Measurements from ENCODE around the gene GPATCH8.
"Not testable (repeated sequence)": the region's sequence is repeated elsewhere in the genome, so short reads cannot be mapped to it uniquely, and the experiment has no call there.

GPATCH8 gene

DNA sequence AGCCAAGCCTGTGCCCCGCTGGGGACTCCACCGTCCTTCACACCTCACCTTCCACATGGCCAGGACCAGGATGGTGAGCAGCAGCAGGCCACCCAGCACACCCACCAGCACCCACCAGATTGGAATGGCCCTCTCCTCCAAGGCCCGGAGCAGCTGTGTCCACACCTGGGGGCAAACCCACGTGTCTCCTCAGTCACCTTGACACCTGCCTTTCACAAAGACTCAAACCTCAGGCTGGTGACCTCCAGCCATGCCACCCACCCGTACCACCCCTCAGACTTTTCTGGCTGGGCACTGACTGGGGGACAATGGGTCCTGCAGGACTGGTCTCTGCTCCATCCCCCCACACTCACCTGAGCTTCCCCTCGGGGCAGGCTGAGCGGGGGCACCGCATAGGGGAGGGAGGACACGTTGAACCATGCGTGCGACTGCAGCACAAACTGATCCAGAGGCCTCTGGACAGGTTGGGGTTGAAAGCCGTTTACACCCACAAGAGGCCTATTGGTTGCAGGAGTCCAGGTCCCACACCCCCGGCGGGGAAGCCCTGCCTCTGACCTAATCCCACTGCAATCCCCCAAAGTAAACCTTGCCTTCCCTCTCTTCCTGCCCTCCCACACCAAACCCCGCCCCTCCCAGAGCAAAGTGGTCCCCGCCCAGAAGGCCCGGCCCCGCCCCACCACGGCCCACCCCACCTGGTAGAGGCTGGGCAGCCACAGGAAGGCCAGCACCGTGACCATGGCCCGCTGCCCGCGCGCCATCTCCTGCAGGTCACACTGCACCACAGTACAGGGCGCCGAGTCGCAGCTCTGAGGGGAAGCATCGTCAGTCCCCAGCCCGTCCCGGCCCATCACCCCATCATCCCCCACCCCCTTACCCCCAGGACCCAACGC is 128.7 kb downstream of the GPATCH8 start:
- DNase-seq, result no peak

DNA sequence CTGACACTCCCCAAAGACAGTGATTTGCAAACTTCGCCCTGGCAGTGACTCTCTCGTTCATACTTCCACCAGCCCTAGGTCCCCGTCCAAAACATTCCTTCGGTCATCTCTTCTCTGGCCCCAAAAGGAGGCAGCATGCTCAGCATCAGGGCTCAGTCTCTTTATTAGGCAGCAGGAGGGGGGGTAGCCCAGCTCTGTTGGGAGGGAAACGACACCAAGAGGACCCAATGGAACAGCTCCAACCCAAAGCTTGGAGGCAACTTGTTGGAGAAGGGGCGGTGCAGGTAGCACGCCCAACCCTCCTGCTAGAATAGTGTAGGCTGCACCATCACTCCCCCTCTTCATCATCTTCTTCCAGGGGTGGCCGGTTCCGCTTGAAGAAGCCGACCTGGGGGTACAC is 131.2 kb downstream of the GPATCH8 start:
- DNase-seq, result no peak

DNA sequence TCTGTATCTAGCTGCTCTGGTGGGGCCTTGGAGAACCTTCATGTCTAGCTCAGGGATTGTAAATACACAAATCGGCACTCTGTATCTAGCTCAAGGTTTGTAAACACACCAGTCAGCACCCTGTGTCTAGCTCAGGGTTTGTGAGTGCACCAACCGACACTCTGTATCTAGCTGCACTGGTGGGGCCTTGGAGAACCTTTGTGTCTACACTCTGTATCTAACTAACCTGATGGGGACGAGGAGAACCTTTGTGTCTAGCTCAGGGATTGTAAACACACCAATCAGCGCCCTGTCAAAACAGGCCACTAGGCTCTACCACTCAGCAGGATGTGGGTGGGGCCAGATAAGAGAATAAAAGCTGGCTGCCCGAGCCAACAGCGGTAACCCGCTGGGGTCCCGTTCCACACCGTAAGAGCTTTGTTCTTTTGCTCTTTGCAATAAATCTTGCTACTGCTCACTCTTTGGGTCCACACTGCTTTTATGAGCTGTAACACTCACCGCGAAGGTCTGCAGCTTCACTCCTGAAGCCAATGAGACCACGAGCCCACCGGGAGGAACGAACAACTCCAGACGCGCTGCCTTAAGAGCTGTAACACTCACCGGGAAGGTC is 133.7 kb downstream of the GPATCH8 start:
- DNase-seq, result not testable (repeated sequence)

DNA sequence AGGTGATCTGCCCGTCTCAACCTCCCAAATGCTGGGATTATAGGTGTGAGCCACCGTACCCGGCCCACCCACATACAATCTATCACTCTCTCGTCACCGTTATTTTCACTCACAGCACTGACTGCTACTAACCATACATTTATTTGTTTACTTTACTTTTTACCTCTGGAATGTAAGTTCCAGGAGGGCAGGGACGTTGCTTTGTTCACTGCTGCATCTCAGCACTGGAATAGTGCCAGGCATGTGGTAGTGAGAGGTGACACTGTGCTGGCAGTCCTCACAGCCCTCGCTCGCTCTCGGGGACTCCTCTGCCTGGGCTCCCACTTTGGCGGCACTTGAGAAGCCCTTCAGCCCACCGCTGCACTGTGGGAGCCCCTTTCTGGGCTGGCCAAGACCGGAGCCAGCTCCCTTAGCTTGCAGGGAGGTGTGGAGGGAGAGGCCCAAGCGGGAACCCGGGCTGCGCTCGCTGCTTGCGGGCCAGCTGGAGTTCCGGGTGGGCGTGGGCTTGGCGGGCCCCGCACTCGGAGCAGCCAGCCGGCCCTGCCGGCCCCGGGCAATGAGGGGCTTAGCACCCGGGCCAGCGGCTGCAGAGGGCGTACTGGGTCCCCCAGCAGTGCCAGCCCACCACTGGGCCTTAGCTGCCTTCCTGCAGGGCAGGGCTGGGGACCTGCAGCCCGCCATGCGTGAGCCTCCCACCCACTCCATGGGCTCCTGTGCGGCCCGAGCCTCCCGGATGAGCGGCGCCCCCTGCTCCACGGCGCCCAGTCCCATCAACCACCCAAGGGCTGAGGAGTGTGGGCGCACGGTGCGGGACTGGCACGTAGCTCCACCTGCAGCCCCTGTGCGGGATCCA is 134.6 kb downstream of the GPATCH8 start:
- DNase-seq, result not testable (repeated sequence)

DNA sequence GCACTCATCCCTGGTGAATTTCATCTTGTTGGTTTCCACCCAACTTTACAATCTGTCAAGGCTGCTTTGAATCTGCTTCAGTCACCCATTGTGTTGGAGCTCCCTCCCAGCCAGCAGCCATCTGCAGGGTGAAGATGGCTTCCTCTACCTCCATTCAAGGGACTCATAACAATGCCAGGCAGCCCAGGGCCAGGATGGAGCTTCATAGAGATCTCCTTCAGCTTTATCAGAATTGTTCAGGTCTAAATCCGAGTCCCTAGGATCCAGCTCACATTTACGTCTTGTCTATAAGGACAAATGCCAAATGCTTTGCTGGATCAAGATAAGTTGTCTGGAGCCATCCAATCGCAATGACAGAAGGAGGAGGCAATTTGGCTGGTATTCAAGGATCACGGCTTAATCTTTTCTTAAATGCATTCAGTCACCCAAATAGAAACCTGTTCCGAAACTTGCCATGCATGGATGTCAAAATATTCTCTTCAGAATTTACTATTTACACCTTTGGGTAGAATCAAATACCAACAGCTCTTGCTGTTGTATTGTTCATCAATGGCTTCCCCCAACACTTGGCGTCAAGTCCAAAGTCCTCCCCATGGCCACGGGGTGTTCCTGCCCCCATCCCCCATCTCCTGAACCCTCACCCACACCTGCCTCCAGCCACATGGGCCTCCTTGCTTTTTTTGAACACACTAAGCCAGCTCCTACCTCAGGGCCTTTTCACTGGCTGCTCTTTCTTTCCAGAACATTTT is 135.8 kb downstream of the GPATCH8 start:
- no peak for DNase-seq

DNA sequence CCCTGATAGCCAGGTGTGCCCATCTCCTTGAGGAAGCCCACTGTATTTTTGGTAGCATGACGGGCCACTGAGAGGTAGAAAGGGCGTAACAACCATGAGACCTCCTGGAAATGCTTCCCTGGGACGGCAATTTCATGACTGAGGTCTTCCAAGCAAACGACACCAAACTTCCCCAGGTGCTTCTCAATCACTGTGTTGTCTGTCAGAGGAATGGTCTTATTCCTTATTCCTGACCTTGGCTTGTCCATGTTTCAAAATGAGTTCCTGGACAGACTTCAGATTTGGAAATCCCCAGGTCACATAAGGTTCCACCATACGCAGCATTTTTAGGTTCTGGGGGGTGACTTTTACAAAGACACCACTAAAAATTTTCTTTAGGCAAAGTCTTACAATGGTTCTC is 138.2 kb downstream of the GPATCH8 start:
- not testable (repeated sequence) for DNase-seq

DNA sequence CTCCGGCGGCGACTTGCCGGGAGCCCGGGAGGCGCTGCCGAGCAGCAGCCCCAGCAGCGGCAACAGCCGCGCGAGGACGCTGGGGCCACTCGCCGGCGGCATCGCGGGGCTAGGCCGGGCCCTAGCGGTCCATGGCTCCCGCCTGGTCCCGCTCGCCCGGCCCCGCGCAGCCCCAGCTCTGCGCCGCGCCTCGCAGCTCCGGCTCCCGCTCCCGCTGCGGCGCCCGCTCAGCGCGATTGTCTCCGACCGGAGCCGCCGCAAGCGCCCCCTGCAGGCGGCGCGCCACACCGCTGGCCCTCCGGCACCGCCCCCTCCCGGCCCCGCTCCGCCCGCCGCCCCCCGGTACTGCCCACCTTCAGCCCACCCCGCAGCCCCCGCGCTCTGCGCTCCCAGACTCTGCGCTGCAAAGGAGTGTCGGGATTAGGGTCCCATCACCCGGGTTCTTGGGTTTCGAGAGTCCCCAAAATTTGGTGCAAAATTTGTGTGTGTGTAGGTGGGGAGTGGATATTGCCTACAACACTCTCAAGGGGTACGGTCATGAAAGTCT is 139.5 kb downstream of the GPATCH8 start, which contains the start of gene FAM171A2:
Gene FAM171A2 (minus strand): TSS at position 241 of the 547 bp plus-strand sequence. CDS start 139 bp downstream, at position 102.
- no peak for DNase-seq

DNA sequence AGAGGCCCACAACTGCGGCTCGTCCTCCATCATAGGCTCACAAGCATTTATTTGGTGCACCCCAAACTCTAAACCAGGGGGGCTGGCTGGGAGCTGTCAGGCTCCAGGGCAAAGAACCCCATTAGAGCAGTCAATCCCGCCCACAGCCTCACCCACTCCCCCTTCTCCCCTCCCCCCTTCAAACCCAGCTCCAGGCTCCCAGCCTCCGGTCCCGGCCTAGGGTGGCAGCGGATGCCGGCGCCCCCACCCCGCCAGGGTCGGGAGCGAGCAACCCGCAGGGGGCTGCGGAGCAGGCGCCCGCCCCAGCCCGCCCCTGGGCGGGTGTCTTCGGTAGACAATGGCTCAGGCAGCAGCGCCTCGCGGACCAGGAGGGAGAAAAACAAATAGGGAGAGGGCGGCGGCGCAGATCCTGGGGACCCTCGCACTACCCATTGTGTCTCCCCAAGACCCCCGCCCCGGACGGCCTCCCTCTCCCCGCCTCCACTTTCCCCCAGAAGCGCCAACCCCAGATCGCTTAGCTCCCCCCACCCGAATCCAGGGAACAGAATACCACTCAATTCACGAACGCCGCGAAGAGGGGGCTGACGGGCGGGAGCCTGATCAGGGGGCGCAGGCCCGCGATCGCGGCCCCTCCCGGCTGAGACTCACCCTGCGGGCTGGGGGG is 140.1 kb downstream of the GPATCH8 start:
- no peak for DNase-seq

DNA sequence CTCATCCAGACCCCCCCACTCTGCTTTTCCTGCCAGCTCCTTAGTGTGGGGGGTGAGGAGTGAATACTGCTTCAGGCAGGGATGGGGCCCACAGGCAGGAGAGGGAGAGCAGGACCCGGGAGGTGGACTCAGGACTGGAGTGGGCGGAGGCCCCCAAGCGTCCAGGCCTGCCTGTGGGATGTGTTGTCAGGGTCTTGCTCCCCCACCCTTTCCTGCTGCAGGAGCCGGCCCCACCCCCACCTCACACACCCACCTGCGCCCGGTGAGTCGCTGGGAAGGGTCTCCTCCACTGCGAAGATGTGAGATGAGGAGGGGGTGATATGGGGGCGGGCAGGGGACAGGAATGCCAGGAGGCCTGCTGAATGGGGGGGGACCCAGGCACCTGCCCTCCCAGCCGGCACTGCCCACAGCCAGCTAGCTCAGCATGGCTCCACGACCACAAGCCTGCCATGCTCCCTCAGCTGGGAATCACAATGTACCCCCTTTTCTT is 140.7 kb downstream of the GPATCH8 start:
- no peak for DNase-seq

DNA sequence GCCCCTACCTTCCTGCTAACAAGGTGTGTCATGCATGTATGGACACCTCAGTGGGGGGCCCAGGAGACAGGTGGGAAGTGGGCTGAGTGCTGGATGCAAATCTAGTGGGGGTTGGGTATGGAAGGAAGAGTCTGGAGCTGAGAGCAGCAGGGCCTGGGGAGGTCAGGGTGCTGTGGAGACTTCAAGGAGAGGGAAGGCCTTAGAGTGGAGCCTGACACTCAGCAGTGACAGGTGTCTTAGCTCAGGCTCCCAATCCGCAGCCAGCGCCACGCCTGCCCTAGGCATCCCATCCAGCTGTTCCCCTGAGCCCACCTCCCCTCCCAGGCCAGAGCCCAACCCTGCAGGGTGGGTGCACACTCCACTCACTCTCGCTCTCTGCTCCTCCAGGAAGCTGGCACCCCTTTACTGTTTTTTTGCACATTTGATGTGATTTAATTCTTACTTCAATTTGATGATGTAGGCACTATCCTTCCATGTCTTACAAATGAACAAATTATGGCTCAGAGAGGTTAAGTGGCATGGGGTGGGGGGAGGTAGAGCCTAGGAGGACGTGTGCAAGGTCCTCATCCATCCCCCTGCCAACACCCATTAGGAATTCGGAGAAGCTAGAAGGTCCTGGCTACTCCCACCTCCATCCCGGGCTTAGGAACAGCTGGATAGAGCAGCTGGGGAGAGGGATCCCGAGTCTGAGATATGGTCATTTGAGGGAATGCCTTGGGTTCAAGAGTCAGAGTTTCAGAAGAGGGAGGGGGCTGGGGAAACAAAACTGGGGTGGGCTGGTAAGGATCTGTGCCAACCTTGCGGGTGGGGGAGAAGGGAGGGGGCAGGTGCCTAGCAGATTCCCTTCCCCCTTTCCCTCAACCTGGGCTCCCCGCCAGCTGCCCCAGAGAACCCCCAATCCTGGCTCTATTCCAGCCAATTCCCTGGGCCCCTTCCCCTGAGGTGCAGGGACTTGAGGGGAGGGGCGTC is 141.6 kb downstream of the GPATCH8 start:
- DNase-seq, result no peak

DNA sequence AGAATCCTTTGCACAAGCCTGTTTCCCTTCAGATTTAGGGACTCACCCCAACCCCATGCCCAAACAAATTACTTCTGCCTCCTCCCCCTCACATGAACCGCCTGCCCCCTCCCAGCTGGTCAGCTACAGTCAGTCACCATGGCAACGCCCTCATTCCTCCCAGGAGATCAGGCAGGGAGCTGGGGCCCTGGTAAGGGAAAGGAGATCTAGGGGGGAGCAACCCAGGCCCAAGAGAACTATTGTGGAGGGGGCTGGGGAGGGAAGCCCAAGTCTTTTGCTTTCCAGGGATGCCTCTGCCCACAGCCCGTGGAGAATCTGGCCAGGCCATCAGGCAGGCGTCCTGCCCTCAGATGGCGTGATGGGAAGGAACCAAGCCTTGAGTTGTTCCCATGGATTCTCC is 142.4 kb downstream of the GPATCH8 start:
- DNase-seq, result no peak

DNA sequence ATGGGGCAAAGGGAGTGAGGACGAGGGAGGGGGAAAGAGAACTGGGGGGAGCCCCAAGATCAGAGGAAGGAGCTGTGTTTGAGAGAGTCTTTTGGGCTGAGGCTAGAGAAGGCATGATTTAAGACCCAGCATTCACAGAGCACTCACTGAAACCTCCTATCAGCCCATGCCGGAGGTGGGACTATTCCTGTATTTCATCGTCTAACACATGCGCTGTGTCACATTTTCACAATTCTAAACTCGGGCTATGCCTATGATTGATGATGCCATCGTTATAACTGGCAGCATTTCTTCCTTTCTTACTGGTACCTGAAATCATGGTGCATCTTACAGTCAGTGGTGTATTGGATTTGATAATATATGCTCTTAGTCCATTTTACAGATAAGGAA is 143.1 kb downstream of the GPATCH8 start:
- no peak for DNase-seq

DNA sequence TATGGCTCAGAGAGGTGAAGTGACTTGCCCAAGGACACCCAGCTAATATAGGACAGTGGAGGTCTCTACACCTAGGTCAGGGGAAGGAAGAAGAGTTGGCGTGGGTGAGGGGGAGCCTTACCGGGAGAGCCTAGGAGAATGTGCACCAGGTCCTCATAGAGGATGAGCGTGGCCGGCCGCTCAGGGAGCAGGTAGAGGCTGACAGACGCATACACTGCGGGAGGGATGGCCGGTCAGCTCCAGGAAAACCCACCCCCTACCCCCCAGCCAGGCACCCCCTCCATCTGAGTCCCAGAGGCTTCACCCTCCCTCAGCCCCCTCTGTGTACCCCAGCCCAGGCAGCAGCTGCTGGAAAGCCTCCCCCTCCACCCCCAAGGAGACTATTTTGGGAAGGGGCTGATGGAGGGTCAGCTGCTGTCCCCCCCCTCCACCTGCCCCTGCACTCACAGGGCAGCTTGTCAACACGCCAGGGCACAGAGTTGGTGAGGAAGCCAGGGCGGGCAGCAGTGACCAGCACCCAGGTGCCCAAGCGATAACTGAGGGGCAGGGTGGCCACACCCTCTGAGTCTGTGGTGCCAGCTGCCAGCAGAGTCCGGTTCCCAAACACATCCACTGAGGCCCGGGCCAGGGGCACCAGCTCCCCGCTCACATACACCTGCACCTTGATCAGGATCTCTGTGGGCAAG is 143.6 kb downstream of the GPATCH8 start:
- DNase-seq, result no peak

DNA sequence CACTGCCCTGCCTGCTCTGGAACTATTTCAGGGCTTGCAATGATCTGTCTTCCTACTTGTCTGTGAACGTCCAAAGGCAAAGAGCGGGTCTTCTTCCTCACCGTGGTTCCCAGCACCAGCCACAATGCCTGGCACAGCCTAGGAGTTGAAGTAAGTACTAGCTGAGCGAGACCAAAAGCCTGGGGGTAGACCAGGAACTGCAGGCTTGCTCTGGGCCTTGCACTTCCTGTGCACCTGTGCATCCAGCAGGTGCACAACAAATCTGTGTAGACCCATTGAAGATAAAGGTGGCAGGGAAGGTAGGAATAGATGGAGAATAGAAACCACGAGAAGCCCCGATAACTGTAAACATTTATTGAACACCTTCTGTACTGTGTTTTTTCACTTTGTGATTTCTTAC is 144.2 kb downstream of the GPATCH8 start:
- DNase-seq, result no peak

DNA sequence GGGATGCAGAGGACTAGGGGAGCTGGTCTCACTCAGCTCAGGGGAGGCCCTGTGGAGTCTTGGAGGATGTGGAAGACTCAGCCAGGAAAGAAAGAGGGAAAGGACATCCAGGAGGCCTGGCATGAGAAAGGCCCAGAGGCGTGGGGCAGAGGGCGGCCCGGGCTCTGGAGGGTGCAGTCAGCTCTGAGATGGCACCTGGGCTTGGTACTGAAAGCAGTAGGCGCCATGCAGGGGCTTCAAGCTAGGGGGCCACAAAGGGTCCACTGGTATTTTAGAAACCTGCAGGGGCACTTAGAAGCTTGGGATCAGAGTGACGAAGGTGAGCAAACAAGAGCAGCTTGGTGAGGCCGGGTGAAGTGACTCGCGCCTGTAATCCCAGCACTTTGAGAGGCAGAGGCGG is 145.1 kb downstream of the GPATCH8 start:
- no peak for DNase-seq

DNA sequence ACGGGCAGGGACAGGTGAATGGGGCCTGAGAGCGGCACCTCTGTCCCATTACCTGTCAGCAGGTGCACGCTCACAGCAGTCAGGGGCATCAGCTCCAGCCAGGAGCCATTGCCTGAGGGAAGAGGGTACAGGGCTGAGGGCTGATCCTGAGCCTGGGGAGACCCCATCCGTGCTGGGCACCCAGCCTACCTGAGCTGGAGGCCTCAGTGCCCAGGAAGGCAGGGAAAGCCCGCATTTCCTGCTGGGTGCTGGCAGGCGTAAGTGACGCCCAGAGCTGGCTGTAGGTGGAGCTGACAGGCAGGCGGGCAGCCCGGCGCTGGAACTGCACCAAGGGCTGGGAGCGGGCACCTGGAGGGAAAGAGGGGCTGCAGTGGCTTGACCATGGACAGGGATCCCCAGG is 147.0 kb downstream of the GPATCH8 start:
- no peak for DNase-seq

DNA sequence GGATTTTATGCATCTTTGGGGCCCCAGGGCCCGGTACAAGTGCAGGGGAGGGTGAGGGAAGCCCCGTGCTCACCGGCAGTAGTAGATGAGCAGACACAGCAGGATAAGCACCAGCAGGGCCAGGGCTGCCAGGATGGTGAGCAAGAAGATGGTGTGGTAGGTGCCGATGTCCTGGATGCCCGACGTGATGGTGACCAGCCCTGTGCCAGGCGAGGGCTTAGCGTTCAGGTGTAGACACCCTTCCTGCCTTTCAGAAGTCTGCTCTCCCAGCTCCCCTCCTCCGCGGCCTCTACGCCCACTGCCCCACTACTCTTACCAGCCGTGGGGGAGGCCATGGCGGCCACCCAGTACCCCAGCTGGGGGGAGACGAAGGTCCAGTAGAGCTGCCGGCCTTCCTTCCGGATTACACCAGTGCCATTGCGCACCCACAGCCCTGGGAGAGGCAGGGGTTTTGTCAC is 147.5 kb downstream of the GPATCH8 start:
- DNase-seq, result no peak

DNA sequence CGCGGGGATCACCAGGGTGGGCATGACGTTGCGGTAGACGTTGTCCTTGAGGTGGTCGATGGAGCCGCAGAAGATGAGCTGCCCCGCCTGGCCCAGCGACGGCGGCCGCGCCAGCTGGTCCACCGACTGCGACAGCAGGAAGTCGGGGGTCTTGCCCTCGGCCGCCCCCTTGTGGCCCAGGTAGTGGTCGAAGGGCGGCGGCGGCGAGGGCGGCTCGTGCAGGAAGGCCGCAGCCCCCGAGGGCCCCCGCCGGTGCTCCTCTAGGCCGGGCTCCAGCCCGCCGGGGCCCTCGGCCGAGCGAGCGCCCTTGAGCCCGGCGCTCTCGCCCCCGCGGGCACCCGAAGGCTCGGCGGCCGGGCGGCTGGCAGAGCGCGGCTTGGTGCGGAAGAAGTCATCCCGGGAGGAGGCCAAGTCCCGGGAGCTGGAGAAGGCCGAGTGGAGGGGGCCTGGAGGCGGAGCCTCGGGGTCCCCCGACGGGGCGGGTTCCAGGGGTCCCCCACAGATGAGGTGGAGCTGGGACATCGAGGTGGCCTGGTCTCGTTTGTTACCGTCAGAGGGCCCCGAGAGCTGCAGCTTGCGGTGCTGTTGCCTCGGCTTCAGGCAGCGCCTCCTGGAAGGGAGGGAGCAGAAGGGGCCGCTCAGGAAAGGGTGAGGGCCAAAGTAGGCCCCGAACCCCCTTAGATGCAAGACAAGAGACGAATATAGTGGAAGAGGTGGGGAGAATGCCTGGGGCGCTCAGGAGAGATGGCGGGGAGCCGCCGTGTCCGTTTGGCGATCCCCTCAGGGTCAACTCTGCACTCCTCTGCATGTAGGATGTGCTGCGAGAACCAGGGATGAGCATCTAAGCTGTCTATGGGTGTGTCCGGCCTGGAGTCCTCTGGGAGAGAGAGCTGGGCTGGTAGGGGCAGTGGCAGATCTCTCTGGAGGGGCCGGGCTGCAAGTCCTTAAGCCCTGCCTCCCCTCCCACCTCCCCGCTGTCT is 148.3 kb downstream of the GPATCH8 start:
- no peak for DNase-seq
